WTC11 (cell line): ENCODE measurements around the gene TMEM176B. TPM values are rescaled to one million over a fixed set of nuclear protein-coding genes. Genes with fewer than 3 reads are reported as not detected.

Source experiments
- ATAC-seq: fragments of 200-7000 bp; cut with Tn5 transposase; 2 replicates; pipeline ENCODE4 v1.10.0; 2021; ENCODE audit warnings: mild to moderate bottlenecking, moderate library complexity
- CTCF ChIA-PET: fragments of 300-600 bp; sonication (Branson Sonifier 250); formaldehyde crosslinking; loops from one replicate; lab custom pipeline; 2021; ENCODE audit warnings: antibody characterized with exemption; lab: Charles Lee
- POLR2A ChIA-PET: fragments of 350-600 bp; sonication (Branson Sonifier 250); formaldehyde crosslinking; loops from one replicate; lab custom pipeline; 2021; ENCODE audit warnings: antibody characterized with exemption; lab: Charles Lee
- DNase-seq: peaks from one replicate; pipeline ENCODE4 v3.0.0; 2021; ENCODE audit warnings: low spot score
- H3K27ac Mint-ChIP-seq: 2 replicates; pipeline ENCODE4 v1.8.0; 2021; ENCODE audit warnings: mixed read lengths
- H3K27me3 Mint-ChIP-seq: 2 replicates; pipeline ENCODE4 v1.8.0; 2021; ENCODE audit warnings: low read depth, mild to moderate bottlenecking, moderate library complexity, mixed read lengths
- H3K36me3 Mint-ChIP-seq: 2 replicates; pipeline ENCODE4 v1.8.0; 2021; ENCODE audit warnings: mixed read lengths
- H3K4me1 Mint-ChIP-seq: 2 replicates; pipeline ENCODE4 v1.8.0; 2022; ENCODE audit warnings: mixed read lengths
- H3K4me3 Mint-ChIP-seq: 2 replicates; pipeline ENCODE4 v1.8.0; 2021; ENCODE audit warnings: mild to moderate bottlenecking, moderate library complexity, mixed read lengths
- H3K9me3 Mint-ChIP-seq: 2 replicates; pipeline ENCODE4 v1.8.0; 2021; ENCODE audit warnings: mixed read lengths
- CDX4 ChIP-seq: fragments of 250-450 bp; sonication (Bioruptor Pico); IDR thresholded peaks from 2 replicates; pipeline ENCODE4 v1.9.0; 2021; ENCODE audit warnings: moderate library complexity, mild to moderate bottlenecking, inconsistent platforms, borderline replicate concordance
- CREB1 ChIP-seq: sonication (generic); formaldehyde crosslinking; IDR thresholded peaks from 2 replicates; pipeline ENCODE4 v1.8.0; 2023; ENCODE audit warnings: mild to moderate bottlenecking, missing genetic modification reagents
- CTCF ChIP-seq: fragments of 200-600 bp; IDR thresholded peaks from 2 replicates; pipeline ENCODE4 v1.8.0; 2022; ENCODE audit warnings: antibody characterized with exemption
- E2F5 ChIP-seq: sonication (generic); formaldehyde crosslinking; IDR thresholded peaks from 2 replicates; pipeline ENCODE4 v1.8.1; 2022; ENCODE audit warnings: mild to moderate bottlenecking, moderate library complexity, missing genetic modification reagents
- FOXP1 ChIP-seq: sonication (generic); formaldehyde crosslinking; IDR thresholded peaks from 2 replicates; pipeline ENCODE4 v1.8.0; 2022; ENCODE audit warnings: missing genetic modification reagents, mild to moderate bottlenecking, moderate library complexity, borderline replicate concordance
- GABPB1 ChIP-seq: sonication (generic); formaldehyde crosslinking; IDR thresholded peaks from 2 replicates; pipeline ENCODE4 v1.8.1; 2023; ENCODE audit warnings: mild to moderate bottlenecking, missing genetic modification reagents
- IRF2 ChIP-seq: sonication (generic); formaldehyde crosslinking; IDR thresholded peaks from 2 replicates; pipeline ENCODE4 v1.8.0; 2022; ENCODE audit warnings: low read depth, missing genetic modification reagents, borderline replicate concordance
- OVOL2 ChIP-seq: fragments of 250-450 bp; sonication (Bioruptor Pico); IDR thresholded peaks from 2 replicates; pipeline ENCODE4 v1.9.0; 2021; ENCODE audit warnings: mild to moderate bottlenecking, borderline replicate concordance
- RORB ChIP-seq: fragments of 250-450 bp; sonication (Bioruptor Pico); IDR thresholded peaks from 2 replicates; pipeline ENCODE4 v1.9.0; 2021; ENCODE audit warnings: mild to moderate bottlenecking
- SMAD3 ChIP-seq: sonication (generic); formaldehyde crosslinking; IDR thresholded peaks from 2 replicates; pipeline ENCODE4 v1.8.0; 2022; ENCODE audit warnings: missing genetic modification reagents, mild to moderate bottlenecking, borderline replicate concordance
- USF2 ChIP-seq: sonication (generic); formaldehyde crosslinking; IDR thresholded peaks from 2 replicates; pipeline ENCODE4 v1.8.1; 2023; ENCODE audit warnings: mild to moderate bottlenecking, missing genetic modification reagents, moderate library complexity
- ZBTB43 ChIP-seq: sonication (generic); formaldehyde crosslinking; IDR thresholded peaks from 2 replicates; pipeline ENCODE4 v1.8.1; 2023; ENCODE audit warnings: mild to moderate bottlenecking, missing genetic modification reagents
- ZNF671 ChIP-seq: fragments of 250-450 bp; sonication (Bioruptor Pico); IDR thresholded peaks from 2 replicates; pipeline ENCODE4 v1.8.0; 2021; ENCODE audit warnings: mild to moderate bottlenecking
- total RNA-seq: library from RNA; stranded (reverse); gene quantifications from 3 replicates; pipeline ENCODE4 v1.2.3, GENCODE V29; 2021
- TF ChIP-seq, protein P1 (sequence below): sonication (generic); formaldehyde crosslinking; IDR thresholded peaks from 2 replicates; pipeline ENCODE4 v1.8.0; 2022; ENCODE audit warnings: mild to moderate bottlenecking, missing genetic modification reagents
- TF ChIP-seq, protein P2 (sequence below): sonication (generic); formaldehyde crosslinking; IDR thresholded peaks from 2 replicates; pipeline ENCODE4 v1.8.1; 2023; ENCODE audit warnings: mild to moderate bottlenecking, missing genetic modification reagents, moderate library complexity
- TF ChIP-seq, protein P3 (sequence below): sonication (generic); formaldehyde crosslinking; IDR thresholded peaks from 2 replicates; pipeline ENCODE4 v1.8.1; 2023; ENCODE audit warnings: mild to moderate bottlenecking, missing genetic modification reagents
- TF ChIP-seq, protein P4 (sequence below): sonication (generic); formaldehyde crosslinking; IDR thresholded peaks from 2 replicates; pipeline ENCODE4 v1.8.0; 2022; ENCODE audit warnings: missing genetic modification reagents

The TMEM176B gene
- total RNA-seq, 1 experiment from 2014 or later: 1.0 TPM

DNA sequence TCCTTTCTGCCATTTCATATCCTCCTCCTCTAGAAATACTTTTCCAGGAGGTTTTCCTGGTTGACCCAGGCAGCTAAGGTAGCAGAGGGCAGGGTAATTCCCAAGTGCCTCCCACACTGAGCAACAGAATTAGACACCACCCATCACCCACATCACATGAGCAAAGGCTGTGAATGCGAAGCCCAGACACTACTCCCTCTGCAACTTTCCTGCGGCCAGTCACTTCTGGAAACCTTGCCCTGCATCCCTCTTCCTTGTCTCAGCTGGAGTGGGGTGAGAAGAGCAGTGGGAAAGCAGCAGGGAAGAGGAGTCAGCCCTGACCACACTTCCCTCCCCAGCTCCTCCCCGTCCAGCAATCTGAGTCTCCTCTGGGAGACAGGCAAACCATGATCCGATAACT lies 15.2 kb downstream of the TMEM176B start:
- Mint-ChIP-seq H3K27ac (no peak overlapping the region), H3K4me3 (no peak overlapping the region), H3K9me3 (no peaks in the 10 kb centered on the region), H3K36me3 (no peaks in the 10 kb centered on the region), H3K4me1 (no peaks in the 10 kb centered on the region), H3K27me3 (peaks cover 13% of the 10 kb centered on the region)
- CTCF ChIA-PET: interaction anchor here (0.8 kb wide), 1 partner anchor 92 kb away, joined by 5 read pairs; no protein-coding TSS in a partner anchor
- POLR2A ChIA-PET: no interaction called here
- DNase-seq: no peak
- ATAC-seq: no peak
- no peak for TF ChIP-seq IRF2 (CRISPR knock-in tag)
- TF ChIP-seq RORB (CRISPR knock-in tag): no peak
- TF ChIP-seq USF2 (CRISPR knock-in tag): no peak
- TF ChIP-seq, protein P1, sequence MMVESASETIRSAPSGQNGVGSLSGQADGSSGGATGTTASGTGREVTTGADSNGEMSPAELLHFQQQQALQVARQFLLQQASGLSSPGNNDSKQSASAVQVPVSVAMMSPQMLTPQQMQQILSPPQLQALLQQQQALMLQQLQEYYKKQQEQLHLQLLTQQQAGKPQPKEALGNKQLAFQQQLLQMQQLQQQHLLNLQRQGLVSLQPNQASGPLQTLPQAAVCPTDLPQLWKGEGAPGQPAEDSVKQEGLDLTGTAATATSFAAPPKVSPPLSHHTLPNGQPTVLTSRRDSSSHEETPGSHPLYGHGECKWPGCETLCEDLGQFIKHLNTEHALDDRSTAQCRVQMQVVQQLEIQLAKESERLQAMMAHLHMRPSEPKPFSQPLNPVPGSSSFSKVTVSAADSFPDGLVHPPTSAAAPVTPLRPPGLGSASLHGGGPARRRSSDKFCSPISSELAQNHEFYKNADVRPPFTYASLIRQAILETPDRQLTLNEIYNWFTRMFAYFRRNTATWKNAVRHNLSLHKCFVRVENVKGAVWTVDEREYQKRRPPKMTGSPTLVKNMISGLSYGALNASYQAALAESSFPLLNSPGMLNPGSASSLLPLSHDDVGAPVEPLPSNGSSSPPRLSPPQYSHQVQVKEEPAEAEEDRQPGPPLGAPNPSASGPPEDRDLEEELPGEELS (CRISPR knock-in tag): no peak
- TF ChIP-seq, protein P2, sequence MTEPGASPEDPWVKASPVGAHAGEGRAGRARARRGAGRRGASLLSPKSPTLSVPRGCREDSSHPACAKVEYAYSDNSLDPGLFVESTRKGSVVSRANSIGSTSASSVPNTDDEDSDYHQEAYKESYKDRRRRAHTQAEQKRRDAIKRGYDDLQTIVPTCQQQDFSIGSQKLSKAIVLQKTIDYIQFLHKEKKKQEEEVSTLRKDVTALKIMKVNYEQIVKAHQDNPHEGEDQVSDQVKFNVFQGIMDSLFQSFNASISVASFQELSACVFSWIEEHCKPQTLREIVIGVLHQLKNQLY (CRISPR knock-in tag): no peak
- no peak for TF ChIP-seq OVOL2 (CRISPR knock-in tag)
- TF ChIP-seq CREB1 (CRISPR knock-in tag): no peak
- TF ChIP-seq SMAD3 (CRISPR knock-in tag): no peak
- no peak for TF ChIP-seq ZBTB43 (CRISPR knock-in tag)
- no peak for TF ChIP-seq CDX4 (CRISPR knock-in tag)
- TF ChIP-seq CTCF: no peak
- no peak for TF ChIP-seq ZNF671 (CRISPR knock-in tag)
- TF ChIP-seq GABPB1 (CRISPR knock-in tag): no peak

DNA sequence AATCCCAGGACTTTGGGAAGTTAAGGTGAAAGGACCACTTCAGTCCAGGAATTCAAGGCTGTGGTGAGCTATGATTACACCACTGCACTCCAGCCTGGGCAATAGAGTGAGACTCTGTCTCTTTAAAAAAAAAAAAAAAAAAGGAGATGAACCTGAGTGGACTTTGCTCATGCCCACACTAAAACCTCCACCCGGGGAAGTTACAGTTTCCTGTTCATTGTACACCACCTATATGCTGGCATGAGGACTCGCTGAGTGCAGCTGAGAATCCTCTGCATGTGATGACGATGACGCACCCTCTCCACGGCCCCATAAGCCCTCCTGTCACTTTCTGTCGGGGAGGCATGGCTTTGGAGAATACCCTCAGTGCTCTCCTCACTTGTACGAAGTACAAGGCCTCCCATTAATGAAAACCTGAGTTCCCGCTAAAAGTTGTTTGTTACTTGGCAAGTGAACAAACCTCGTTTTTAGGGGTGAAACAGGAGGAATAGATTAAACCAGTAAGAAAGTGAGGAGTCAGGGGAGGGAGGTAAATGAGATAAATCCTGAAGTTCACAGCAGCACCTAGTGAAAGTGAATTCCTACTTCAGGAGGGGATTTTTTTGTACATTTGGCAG lies 15.9 kb downstream of the TMEM176B start:
- no peaks in the 10 kb centered on the region for H3K9me3 Mint-ChIP-seq
- TF ChIP-seq FOXP1 (CRISPR knock-in tag) (no peak), OVOL2 (CRISPR knock-in tag) (no peak), E2F5 (CRISPR knock-in tag) (no peak)
- TF ChIP-seq, protein P3, sequence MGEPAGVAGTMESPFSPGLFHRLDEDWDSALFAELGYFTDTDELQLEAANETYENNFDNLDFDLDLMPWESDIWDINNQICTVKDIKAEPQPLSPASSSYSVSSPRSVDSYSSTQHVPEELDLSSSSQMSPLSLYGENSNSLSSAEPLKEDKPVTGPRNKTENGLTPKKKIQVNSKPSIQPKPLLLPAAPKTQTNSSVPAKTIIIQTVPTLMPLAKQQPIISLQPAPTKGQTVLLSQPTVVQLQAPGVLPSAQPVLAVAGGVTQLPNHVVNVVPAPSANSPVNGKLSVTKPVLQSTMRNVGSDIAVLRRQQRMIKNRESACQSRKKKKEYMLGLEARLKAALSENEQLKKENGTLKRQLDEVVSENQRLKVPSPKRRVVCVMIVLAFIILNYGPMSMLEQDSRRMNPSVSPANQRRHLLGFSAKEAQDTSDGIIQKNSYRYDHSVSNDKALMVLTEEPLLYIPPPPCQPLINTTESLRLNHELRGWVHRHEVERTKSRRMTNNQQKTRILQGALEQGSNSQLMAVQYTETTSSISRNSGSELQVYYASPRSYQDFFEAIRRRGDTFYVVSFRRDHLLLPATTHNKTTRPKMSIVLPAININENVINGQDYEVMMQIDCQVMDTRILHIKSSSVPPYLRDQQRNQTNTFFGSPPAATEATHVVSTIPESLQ (CRISPR knock-in tag): no peak
- TF ChIP-seq, protein P4, sequence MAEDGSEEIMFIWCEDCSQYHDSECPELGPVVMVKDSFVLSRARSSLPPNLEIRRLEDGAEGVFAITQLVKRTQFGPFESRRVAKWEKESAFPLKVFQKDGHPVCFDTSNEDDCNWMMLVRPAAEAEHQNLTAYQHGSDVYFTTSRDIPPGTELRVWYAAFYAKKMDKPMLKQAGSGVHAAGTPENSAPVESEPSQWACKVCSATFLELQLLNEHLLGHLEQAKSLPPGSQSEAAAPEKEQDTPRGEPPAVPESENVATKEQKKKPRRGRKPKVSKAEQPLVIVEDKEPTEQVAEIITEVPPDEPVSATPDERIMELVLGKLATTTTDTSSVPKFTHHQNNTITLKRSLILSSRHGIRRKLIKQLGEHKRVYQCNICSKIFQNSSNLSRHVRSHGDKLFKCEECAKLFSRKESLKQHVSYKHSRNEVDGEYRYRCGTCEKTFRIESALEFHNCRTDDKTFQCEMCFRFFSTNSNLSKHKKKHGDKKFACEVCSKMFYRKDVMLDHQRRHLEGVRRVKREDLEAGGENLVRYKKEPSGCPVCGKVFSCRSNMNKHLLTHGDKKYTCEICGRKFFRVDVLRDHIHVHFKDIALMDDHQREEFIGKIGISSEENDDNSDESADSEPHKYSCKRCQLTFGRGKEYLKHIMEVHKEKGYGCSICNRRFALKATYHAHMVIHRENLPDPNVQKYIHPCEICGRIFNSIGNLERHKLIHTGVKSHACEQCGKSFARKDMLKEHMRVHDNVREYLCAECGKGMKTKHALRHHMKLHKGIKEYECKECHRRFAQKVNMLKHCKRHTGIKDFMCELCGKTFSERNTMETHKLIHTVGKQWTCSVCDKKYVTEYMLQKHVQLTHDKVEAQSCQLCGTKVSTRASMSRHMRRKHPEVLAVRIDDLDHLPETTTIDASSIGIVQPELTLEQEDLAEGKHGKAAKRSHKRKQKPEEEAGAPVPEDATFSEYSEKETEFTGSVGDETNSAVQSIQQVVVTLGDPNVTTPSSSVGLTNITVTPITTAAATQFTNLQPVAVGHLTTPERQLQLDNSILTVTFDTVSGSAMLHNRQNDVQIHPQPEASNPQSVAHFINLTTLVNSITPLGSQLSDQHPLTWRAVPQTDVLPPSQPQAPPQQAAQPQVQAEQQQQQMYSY (CRISPR knock-in tag): no peak

More for the DNA sequence above, 15.9 kb downstream of the TMEM176B start:
- Mint-ChIP-seq H3K36me3 (no peaks in the 10 kb centered on the region), H3K4me1 (no peaks in the 10 kb centered on the region), H3K27me3 (peaks cover 13% of the 10 kb centered on the region), H3K27ac (no peak overlapping the region), H3K4me3 (no peak overlapping the region)
- DNase-seq (no peak), ATAC-seq (no peak)
- ChIA-PET CTCF (no interaction called here), POLR2A (no interaction called here)
